Measurements from ENCODE around the gene DLEC1. TPM values are rescaled to one million over a fixed set of nuclear protein-coding genes. Genes with fewer than 3 reads are reported as not detected.

Gene DLEC1
- total RNA-seq, 4 donors from 2014 or later = 0.20 to 4.1 (median 1.4) TPM

- intact Hi-C loops (cut with DNase I; ENCODE audit: low total_unique reads) = no loop called here
- in situ Hi-C loops (cut with MboI; ENCODE audit: low pct_ligation_motif_present in 1 of 4, low pct_unique_long_range_greater_than_20kb in 1 of 4, low sequenced_read_pairs in 3 of 4) = loop anchor here in 1 of 4 donors (25.0 kb wide), 1 partner anchor 369 kb away; the partner anchor contains the start of gene EXOG
- no peaks in the 10 kb centered on the region for H3K9me3 ChIP-seq
Measured at GRCh38 chr3:38118421-38119247, 79.6 kb downstream of the DLEC1 start.

DNA sequence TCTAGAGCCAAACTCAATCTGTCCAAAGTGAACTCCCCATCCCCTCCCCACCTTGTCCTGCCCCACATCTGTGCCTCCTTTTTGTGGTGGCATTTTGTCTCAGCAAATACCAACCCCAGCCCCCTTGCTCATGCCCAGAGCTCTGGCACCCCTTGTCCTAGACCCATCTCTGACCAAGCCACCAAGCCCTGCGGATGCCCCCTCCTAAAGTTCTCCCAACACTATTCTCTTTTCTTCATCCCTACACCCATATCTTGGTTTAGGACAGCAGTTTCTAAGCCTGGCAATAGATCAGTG, 80.2 kb downstream of the DLEC1 start:
- no peak overlapping the region for H3K27ac ChIP-seq
- WGBS, 2 donors (ENCODE audit: low coverage in 1 of 2) = 92 to 100% methylated on average over 1 of the region's 1 CpG
- peaks cover 0 to 30% (median 13%) of the 10 kb centered on the region in 4 donors for H3K36me3 ChIP-seq
- in situ Hi-C loops (cut with MboI; ENCODE audit: low pct_ligation_motif_present in 1 of 4, low pct_unique_long_range_greater_than_20kb in 1 of 4, low sequenced_read_pairs in 3 of 4) = loop anchor here in 1 of 4 donors (25.0 kb wide), 1 partner anchor 368 kb away; the partner anchor contains the start of gene EXOG
- H3K4me1 ChIP-seq = no peaks in the 10 kb centered on the region
- H3K4me3 ChIP-seq = no peak overlapping the region
- intact Hi-C loops (cut with DNase I; ENCODE audit: low total_unique reads) = no loop called here
- TF ChIP-seq EP300 (IDR thresholded peaks at IDR 0.05; ENCODE audit: low read depth) (no peak), POLR2AphosphoS5 (IDR thresholded peaks at IDR 0.05) (no peak), POLR2A (IDR thresholded peaks at IDR 0.05) (no peak)
- TF ChIP-seq, protein P1, sequence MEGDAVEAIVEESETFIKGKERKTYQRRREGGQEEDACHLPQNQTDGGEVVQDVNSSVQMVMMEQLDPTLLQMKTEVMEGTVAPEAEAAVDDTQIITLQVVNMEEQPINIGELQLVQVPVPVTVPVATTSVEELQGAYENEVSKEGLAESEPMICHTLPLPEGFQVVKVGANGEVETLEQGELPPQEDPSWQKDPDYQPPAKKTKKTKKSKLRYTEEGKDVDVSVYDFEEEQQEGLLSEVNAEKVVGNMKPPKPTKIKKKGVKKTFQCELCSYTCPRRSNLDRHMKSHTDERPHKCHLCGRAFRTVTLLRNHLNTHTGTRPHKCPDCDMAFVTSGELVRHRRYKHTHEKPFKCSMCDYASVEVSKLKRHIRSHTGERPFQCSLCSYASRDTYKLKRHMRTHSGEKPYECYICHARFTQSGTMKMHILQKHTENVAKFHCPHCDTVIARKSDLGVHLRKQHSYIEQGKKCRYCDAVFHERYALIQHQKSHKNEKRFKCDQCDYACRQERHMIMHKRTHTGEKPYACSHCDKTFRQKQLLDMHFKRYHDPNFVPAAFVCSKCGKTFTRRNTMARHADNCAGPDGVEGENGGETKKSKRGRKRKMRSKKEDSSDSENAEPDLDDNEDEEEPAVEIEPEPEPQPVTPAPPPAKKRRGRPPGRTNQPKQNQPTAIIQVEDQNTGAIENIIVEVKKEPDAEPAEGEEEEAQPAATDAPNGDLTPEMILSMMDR (IDR thresholded peaks at IDR 0.05) = no peak
- no peaks in the 10 kb centered on the region for H3K27me3 ChIP-seq
- H3K9me3 ChIP-seq = no peaks in the 10 kb centered on the region
- no peak for DNase-seq

More at GRCh38 chr3:38118421-38119247, 79.6 kb downstream of the DLEC1 start:
- H3K4me3 ChIP-seq = no peak overlapping the region
- 92 to 100% methylated on average over 1 to 13 of the region's 13 CpGs for WGBS, 2 donors (ENCODE audit: low coverage in 1 of 2)
- no peaks in the 10 kb centered on the region for H3K27me3 ChIP-seq
- TF ChIP-seq POLR2AphosphoS5 (IDR thresholded peaks at IDR 0.05) (no peak), POLR2A (IDR thresholded peaks at IDR 0.05) (no peak), EP300 (IDR thresholded peaks at IDR 0.05; ENCODE audit: low read depth) (no peak)
- TF ChIP-seq, protein P1 (IDR thresholded peaks at IDR 0.05) = no peak
- DNase-seq = no peak
- H3K4me1 ChIP-seq = no peaks in the 10 kb centered on the region
- no peak overlapping the region for H3K27ac ChIP-seq
- peaks cover 0 to 26% (median 12%) of the 10 kb centered on the region in 4 donors for H3K36me3 ChIP-seq

DNA sequence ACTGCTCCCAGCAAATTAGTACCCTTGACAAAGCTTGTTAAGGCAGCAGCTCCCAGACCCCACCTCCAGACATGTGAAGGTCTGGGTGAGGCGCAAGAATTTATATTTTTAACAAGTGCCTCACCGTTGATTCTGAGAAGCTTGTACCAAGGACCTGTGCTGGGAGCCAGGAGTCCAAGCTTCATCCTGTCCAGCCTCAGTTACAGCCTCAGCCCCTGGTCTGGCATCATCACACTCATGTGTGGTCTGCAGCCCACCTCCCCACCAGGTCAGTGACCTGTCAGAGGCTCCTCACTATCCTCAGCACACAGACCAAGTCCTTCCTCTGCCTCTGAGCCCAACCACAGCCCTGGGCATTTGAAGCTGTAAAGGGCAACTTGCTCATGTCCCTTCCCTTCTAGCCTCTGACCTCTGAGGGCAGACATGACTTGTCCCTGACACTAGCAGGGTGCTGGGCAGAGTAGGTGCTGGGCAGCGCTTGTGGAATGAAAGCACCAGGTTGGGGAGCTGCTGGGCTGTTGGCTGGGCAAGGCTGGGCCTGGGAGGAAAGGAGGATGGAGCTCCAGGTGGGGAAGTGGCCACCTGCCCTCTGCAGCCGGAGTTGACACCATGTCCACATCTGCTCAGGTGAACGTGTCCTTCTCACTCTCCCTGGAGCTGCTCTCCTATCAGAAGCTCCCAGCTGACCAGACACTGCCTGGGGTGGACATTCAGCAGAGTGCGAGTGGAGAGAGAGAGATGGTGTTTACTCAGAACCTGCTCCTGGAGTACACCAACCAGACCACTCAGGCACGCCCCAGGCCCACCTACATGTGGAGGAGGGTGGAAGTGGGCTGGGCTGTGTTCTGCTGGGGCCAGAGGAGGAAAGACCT, 81.0 kb downstream of the DLEC1 start:
- TF ChIP-seq POLR2AphosphoS5 (IDR thresholded peaks at IDR 0.05) (no peak), POLR2A (IDR thresholded peaks at IDR 0.05) (no peak), EP300 (IDR thresholded peaks at IDR 0.05; ENCODE audit: low read depth) (no peak)
- TF ChIP-seq, protein P1 (IDR thresholded peaks at IDR 0.05) = no peak
- Histone ChIP-seq H3K36me3 (peaks cover 0 to 38% (median 13%) of the 10 kb centered on the region in 4 donors), H3K27me3 (no peaks in the 10 kb centered on the region), H3K9me3 (no peaks in the 10 kb centered on the region), H3K27ac (no peak overlapping the region), H3K4me3 (no peak overlapping the region), H3K4me1 (no peaks in the 10 kb centered on the region)
- WGBS, 2 donors (ENCODE audit: low coverage in 1 of 2) = 86% methylated on average over 7 of the region's 7 CpGs; no CpG with 5 or more reads in 1 of the 2 donors
- no peak for DNase-seq
- intact Hi-C loops (cut with DNase I; ENCODE audit: low total_unique reads) (no loop called here), in situ Hi-C loops (cut with MboI; ENCODE audit: low pct_ligation_motif_present in 1 of 4, low pct_unique_long_range_greater_than_20kb in 1 of 4, low sequenced_read_pairs in 3 of 4) (loop anchor here in 1 of 4 donors (25.0 kb wide), 1 partner anchor 367 kb away; the partner anchor contains the start of gene EXOG)
